A549 (cell line): ENCODE results near the gene FSTL3. TPM values are rescaled to one million over a fixed set of nuclear protein-coding genes. Genes with fewer than 3 reads are reported as not detected.

Experiments used
- ATAC-seq, 2 experiments: fragments of 200-7000 bp in 1 of 2; fragments of >200 bp in 1 of 2; cut with Nextera tagmentation in 1 of 2; cut with Tn5 transposase in 1 of 2; 3 replicates each; pipeline versions ENCODE4 v1.8.0 to v1.9.1; 2018 to 2020; ENCODE audit warnings: mild to moderate bottlenecking in 1 of 2, moderate library complexity in 1 of 2
- CTCF ChIA-PET: fragments of 300-600 bp; sonication (Branson Sonifier 250); formaldehyde crosslinking; extraction: SDS; loops from one replicate; lab custom pipeline; 2021; ENCODE audit warnings: antibody characterized with exemption, inconsistent platforms; lab: Yijun Ruan, JAX
- POLR2A ChIA-PET: fragments of 350-600 bp; formaldehyde crosslinking; extraction: SDS; loops from one replicate; lab custom pipeline; 2021; ENCODE audit warnings: antibody characterized with exemption, inconsistent platforms; lab: Yijun Ruan, JAX
- DNase-seq, 2 experiments: peaks; one replicate each; pipeline versions ENCODE4 v3.0.0 to v3.0.0-alpha.2; 2011 to 2016; ENCODE audit warnings: low read depth in 1 of 2, low spot score in 1 of 2
- FAIRE-seq: peaks from 2 replicates; lab custom pipeline; 2011; peaks lifted over from hg19 to GRCh38; lab: Jason Lieb, UNC
- H3K27ac ChIP-seq, 2 experiments: fragments of >200 bp; sonication (Bioruptor Twin); formaldehyde crosslinking; 3 replicates each; pipeline ENCODE4 v1.5.1; 2016 to 2017
- H3K4me1 ChIP-seq: fragments of >200 bp; sonication (Bioruptor Twin); formaldehyde crosslinking; 3 replicates; pipeline ENCODE4 v1.6.1; 2016
- H3K4me2 ChIP-seq: fragments of >200 bp; sonication (Bioruptor Twin); formaldehyde crosslinking; 3 replicates; pipeline ENCODE4 v1.6.1; 2016
- H3K4me3 ChIP-seq: fragments of >200 bp; sonication (Bioruptor Twin); formaldehyde crosslinking; 3 replicates; pipeline ENCODE4 v1.5.1; 2016
- H3K9me3 ChIP-seq: fragments of >200 bp; sonication (Bioruptor Twin); formaldehyde crosslinking; 3 replicates; pipeline ENCODE4 v1.6.1; 2016
- BCL3 ChIP-seq: fragments of >200 bp; sonication (Bioruptor Twin); formaldehyde crosslinking; IDR thresholded peaks from 3 replicates; pipeline ENCODE4 v1.6.1; 2016
- CBX8 ChIP-seq: fragments of 200-600 bp; sonication (generic); IDR thresholded peaks from 2 replicates; pipeline ENCODE4 v1.6.1; 2016
- CEBPB ChIP-seq, 2 experiments: fragments of >200 bp in 1 of 2; sonication (Bioruptor Twin) in 1 of 2; formaldehyde crosslinking in 1 of 2; IDR thresholded peaks; 2 replicates each; pipeline ENCODE4 v1.6.1; 2012 to 2016
- CHD4 ChIP-seq: fragments of 200-600 bp; sonication (generic); IDR thresholded peaks from 2 replicates; pipeline ENCODE4 v1.6.1; 2016; ENCODE audit warnings: antibody characterized with exemption, mild to moderate bottlenecking, borderline replicate concordance
- E2F6 ChIP-seq: IDR thresholded peaks from 2 replicates; pipeline ENCODE4 v1.6.1; 2012; ENCODE audit warnings: low read depth, borderline replicate concordance
- EHF ChIP-seq: fragments of 250-450 bp; sonication (Bioruptor Pico); IDR thresholded peaks from 2 replicates; pipeline ENCODE4 v1.5.0; 2020; ENCODE audit warnings: mild to moderate bottlenecking
- EP300 ChIP-seq, 2 experiments: fragments of >200 bp; sonication (Bioruptor Twin); formaldehyde crosslinking; IDR thresholded peaks; 2 replicates in 1 of 2; 3 replicates in 1 of 2; pipeline ENCODE4 v1.6.1; 2016 to 2017
- FOSB ChIP-seq: fragments of 250-450 bp; sonication (Bioruptor Pico); IDR thresholded peaks from 2 replicates; pipeline ENCODE4 v1.5.0; 2020; ENCODE audit warnings: mild to moderate bottlenecking, moderate library complexity
- FOXS1 ChIP-seq: fragments of 250-450 bp; sonication (Bioruptor Pico); IDR thresholded peaks from 2 replicates; pipeline ENCODE4 v1.5.0; 2020; ENCODE audit warnings: mild to moderate bottlenecking, moderate library complexity
- JUNB ChIP-seq: fragments of >200 bp; sonication (Bioruptor Twin); formaldehyde crosslinking; IDR thresholded peaks from 2 replicates; pipeline ENCODE4 v1.6.1; 2016
- MAFK ChIP-seq: fragments of 450-650 bp; IDR thresholded peaks from 2 replicates; pipeline ENCODE4 v1.6.1; 2014; ENCODE audit not compliant: partially characterized antibody
- MAX ChIP-seq: IDR thresholded peaks from 2 replicates; pipeline ENCODE4 v1.6.1; 2012
- MAZ ChIP-seq: fragments of 150-350 bp; IDR thresholded peaks from 2 replicates; pipeline ENCODE4 v1.6.1; 2014; ENCODE audit warnings: antibody characterized with exemption, low read depth, low read length, borderline replicate concordance
- MYC ChIP-seq: IDR thresholded peaks from 2 replicates; pipeline ENCODE4 v1.6.1; 2012; ENCODE audit warnings: mild to moderate bottlenecking, inconsistent platforms, low read length, improper control_type of control experiment, borderline replicate concordance
- NR3C1 ChIP-seq: fragments of >200 bp; sonication (Bioruptor Twin); formaldehyde crosslinking; IDR thresholded peaks from 3 replicates; pipeline ENCODE4 v1.6.1; 2017
- POLR2A ChIP-seq: IDR thresholded peaks from 2 replicates; pipeline ENCODE4 v1.6.1; 2012; ENCODE audit warnings: mild to moderate bottlenecking, low read length
- RARB ChIP-seq: fragments of 250-450 bp; sonication (Bioruptor Pico); IDR thresholded peaks from 2 replicates; pipeline ENCODE4 v1.8.0; 2021; ENCODE audit warnings: mild to moderate bottlenecking, moderate library complexity
- REST ChIP-seq: fragments of 200-600 bp; sonication (generic); IDR thresholded peaks from 2 replicates; pipeline ENCODE4 v1.6.1; 2016; ENCODE audit warnings: antibody characterized with exemption, mild to moderate bottlenecking, moderate library complexity
- RNF2 ChIP-seq: fragments of 200-600 bp; sonication (generic); IDR thresholded peaks from 2 replicates; pipeline ENCODE4 v1.6.1; 2016; ENCODE audit warnings: low read depth, mild to moderate bottlenecking, antibody characterized with exemption, moderate library complexity, borderline replicate concordance
- SREBF2 ChIP-seq: fragments of 450-650 bp; IDR thresholded peaks from 2 replicates; pipeline ENCODE4 v1.6.1; 2014; ENCODE audit warnings: mild to moderate bottlenecking, moderate library complexity
- TFCP2L1 ChIP-seq: fragments of 250-450 bp; sonication (Bioruptor Pico); IDR thresholded peaks from 2 replicates; pipeline ENCODE4 v1.5.0; 2021; ENCODE audit warnings: mild to moderate bottlenecking
- TP53 ChIP-seq: fragments of 250-450 bp; sonication (Bioruptor Pico); IDR thresholded peaks from 2 replicates; pipeline ENCODE4 v1.5.0; 2021; ENCODE audit warnings: mild to moderate bottlenecking, moderate library complexity
- ZFP36 ChIP-seq: fragments of 450-650 bp; IDR thresholded peaks from 2 replicates; pipeline ENCODE4 v1.6.1; 2014; ENCODE audit warnings: borderline replicate concordance; ENCODE audit not compliant: partially characterized antibody
- ZNF302 ChIP-seq: fragments of 250-450 bp; sonication (Bioruptor Pico); IDR thresholded peaks from 2 replicates; pipeline ENCODE4 v1.9.0; 2021; ENCODE audit warnings: inconsistent platforms, mild to moderate bottlenecking, moderate library complexity
- WGBS: methylation state at CpG from one replicate; pipeline ENCODE4 v1.1.6; 2017; ENCODE audit errors: missing lambda C conversion rate; 5-methylcytosine and 5-hydroxymethylcytosine counted together
- polyA plus RNA-seq, 4 experiments: library from polyadenylated mRNA; depleted of rRNA in 3 of 4; stranded (reverse); fragments of >200 nt; fragmentation: RNase III in 1 of 4; extraction: RNeasy Plus Mini Kit Qiagen cat#74134 plus additional on column Dnase treatment in 1 of 4; gene quantifications; 2 replicates in 3 of 4; 3 replicates in 1 of 4; pipeline ENCODE4 v1.2.3, GENCODE V29; 2011 to 2017

Gene FSTL3
- polyA plus RNA-seq, 2 of the 4 experiments (the other 2 are of a cell fraction) = 58.1 to 131 TPM

- POLR2A ChIA-PET = interaction anchor here (0.6 kb wide), 1 partner anchor 40 kb away, joined by 3 read pairs; no protein-coding TSS in a partner anchor
- Histone ChIP-seq H3K27ac (peak overlapping the region in 1 of 2 experiments; percentile 72; a peak in 3 of 6 replicates), H3K9me3 (no peaks in the 10 kb centered on the region), H3K4me1 (peaks cover 10% of the 10 kb centered on the region; the same call in 2 of the 3 replicates), H3K4me2 (peak overlapping the region; percentile 59)
- no peak for FAIRE-seq
- no peak for DNase-seq
- peak in 1 of 2 experiments; percentile 5; a peak in 2 of 6 replicates for ATAC-seq
- WGBS = 92% methylated on average over 7 of the region's 11 CpGs
- no peak for TF ChIP-seq CEBPB (IDR thresholded peaks at IDR 0.05)
- TF ChIP-seq RARB (CRISPR knock-in tag) = no peak
- TF ChIP-seq CBX8 = no peak
- TF ChIP-seq MAX = no peak
- TF ChIP-seq ZFP36 = peak; percentile 94
- TF ChIP-seq, all 56 proteins: peak for 1
- no peak overlapping the region for H3K4me3 ChIP-seq
- CTCF ChIA-PET = interaction anchor here (0.7 to 3.0 kb wide), 5 partner anchors 12 to 103 kb away, joined by 3 to 17 read pairs (median 3); no protein-coding TSS in a partner anchor
These were observed 11.5 kb downstream of the FSTL3 start for GRCh38 chr19:687569-688166.

- Histone ChIP-seq H3K4me2 (peak overlapping the region; percentile 59), H3K9me3 (no peaks in the 10 kb centered on the region), H3K4me1 (peaks cover 10% of the 10 kb centered on the region; the same call in 2 of the 3 replicates), H3K27ac (peak overlapping the region; percentile 27 to 72; a peak in 3 of 6 replicates), H3K4me3 (no peak overlapping the region)
- peak in 1 of 2 experiments; percentile 13; a peak in 1 of 6 replicates for ATAC-seq
- FAIRE-seq = no peak
- ChIA-PET CTCF (interaction anchor here (0.7 to 3.0 kb wide), 3 partner anchors 46 to 104 kb away, joined by 3 to 17 read pairs (median 4); no protein-coding TSS in a partner anchor), POLR2A (interaction anchor here (0.6 kb wide), 2 partner anchors 40 to 64 kb away, joined by 3 read pairs; no protein-coding TSS in a partner anchor)
- TF ChIP-seq POLR2A = no peak
- TF ChIP-seq CEBPB (IDR thresholded peaks at IDR 0.05) = peak; percentile 51 to 81; a peak in 3 of 4 replicates
- no peak for TF ChIP-seq E2F6
- TF ChIP-seq MAX = 0 out of 2 replicates have a peak, but pooled peaks have one; percentile 19
- TF ChIP-seq BCL3 = no peak
- TF ChIP-seq NR3C1 = no peak
- 9% methylated on average over 12 of the region's 15 CpGs for WGBS
- DNase-seq = no peak
These were observed 12.0 kb downstream of the FSTL3 start for GRCh38 chr19:688214-688613.

- ATAC-seq = no peak
These were observed 12.8 kb downstream of the FSTL3 start for GRCh38 chr19:688992-689391.

GRCh38 chr19:690203-690602 lies 14.0 kb downstream of the FSTL3 start:
- CTCF ChIA-PET = interaction anchor here (1.2 kb wide), 1 partner anchor 44 kb away, joined by 4 read pairs; no protein-coding TSS in a partner anchor
- POLR2A ChIA-PET = no interaction called here
- H3K4me3 ChIP-seq = no peak overlapping the region
- TF ChIP-seq EHF (CRISPR knock-in tag) (no peak), FOSB (CRISPR knock-in tag) (no peak), RNF2 (no peak), EP300 (IDR thresholded peaks at IDR 0.05) (no peak), REST (no peak), MAZ (no peak), MAFK (no peak), TP53 (no peak), CEBPB (IDR thresholded peaks at IDR 0.05) (no peak), JUNB (no peak), SREBF2 (no peak), ZNF302 (CRISPR knock-in tag) (no peak), MYC (no peak), CHD4 (no peak), MAX (no peak)

More at GRCh38 chr19:688992-689391, 12.8 kb downstream of the FSTL3 start:
- H3K4me3 ChIP-seq = no peak overlapping the region
- ChIA-PET POLR2A (no interaction called here), CTCF (no interaction called here)
- no peaks in the 10 kb centered on the region for H3K9me3 ChIP-seq
- TF ChIP-seq TFCP2L1 (CRISPR knock-in tag) (no peak), FOXS1 (CRISPR knock-in tag) (no peak)
- FAIRE-seq (no peak), DNase-seq (no peak)
- H3K4me1 ChIP-seq = peaks cover 10% of the 10 kb centered on the region; the same call in 2 of the 3 replicates
- peak overlapping the region in 1 of 2 experiments; percentile 72; a peak in 1 of 6 replicates for H3K27ac ChIP-seq
- 79% methylated on average over 12 of the region's 17 CpGs for WGBS
- H3K4me2 ChIP-seq = no peak overlapping the region

More at GRCh38 chr19:690203-690602, 14.0 kb downstream of the FSTL3 start:
- ATAC-seq (no peak), FAIRE-seq (no peak), DNase-seq (no peak)
- Histone ChIP-seq H3K9me3 (no peaks in the 10 kb centered on the region), H3K4me2 (no peak overlapping the region), H3K27ac (no peak overlapping the region), H3K4me1 (peaks cover 10% of the 10 kb centered on the region; the same call in 2 of the 3 replicates)
- WGBS = 74% methylated on average over 18 of the region's 18 CpGs
